ENCODE data around the gene EYA4.

GRCh38 chr6:133548423-133549159, 307.4 kb downstream of the EYA4 start:
- TF ChIP-seq POLR2A (IDR thresholded peaks at IDR 0.05; ENCODE audit: low read depth, low read length) (no peak), TAF1 (IDR thresholded peaks at IDR 0.05; ENCODE audit: borderline replicate concordance, low read depth, low read length) (no peak)

All from GM12892 (cell line).